Measurements from ENCODE around the gene DCUN1D1.
A peak's percentile ranks its signal among the peaks of the same experiment; 100 is the strongest.

The DCUN1D1 gene

DNA sequence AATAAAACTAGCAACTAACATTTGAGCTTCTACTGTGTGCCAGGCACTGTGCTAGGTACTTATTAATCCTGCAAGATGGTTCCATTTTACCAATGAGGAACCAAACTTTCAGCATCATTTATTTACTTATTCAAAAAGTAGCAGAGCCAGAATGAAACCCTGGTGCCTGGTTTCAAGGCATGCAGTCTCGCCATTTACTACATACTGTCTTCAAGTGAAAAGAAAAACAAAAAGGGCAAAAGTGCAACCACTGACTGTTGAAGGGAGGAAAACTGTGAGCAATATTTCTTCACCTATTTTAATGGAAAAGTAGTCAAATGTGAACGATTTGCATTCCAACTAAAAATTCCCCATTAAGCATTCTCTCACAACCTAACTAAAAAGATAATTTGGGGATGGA lies 8.7 kb downstream of the DCUN1D1 start:
- no peak for DNase-seq

DNA sequence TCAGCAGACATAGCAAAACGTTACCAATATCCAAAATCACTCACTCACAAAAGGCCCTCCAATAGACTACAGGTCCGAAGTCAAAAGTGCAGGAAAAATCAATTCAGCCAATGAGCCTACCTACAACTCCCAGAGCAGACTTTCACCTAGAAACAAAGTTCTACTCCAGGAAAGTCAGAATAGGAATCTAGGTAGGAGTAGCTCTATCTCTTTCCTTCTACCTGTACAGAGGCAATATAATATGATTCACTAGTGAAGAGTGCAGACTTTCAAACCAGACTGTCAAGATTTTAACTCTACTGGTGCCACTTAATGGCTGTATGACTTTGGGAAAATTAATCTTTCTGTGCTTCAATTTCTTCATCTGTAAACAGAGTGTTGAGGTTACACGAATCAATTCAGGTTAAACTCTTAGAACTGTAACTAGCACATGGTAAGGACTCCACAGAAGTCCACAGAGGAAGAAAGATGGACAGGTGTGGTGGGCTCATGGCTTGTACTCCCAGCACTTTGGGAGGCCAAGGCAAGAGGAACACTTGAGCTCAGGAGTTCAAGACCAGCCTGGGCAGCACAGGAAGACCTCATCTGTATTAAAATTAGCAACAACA lies 9.4 kb downstream of the DCUN1D1 start:
- no peak for DNase-seq

DNA sequence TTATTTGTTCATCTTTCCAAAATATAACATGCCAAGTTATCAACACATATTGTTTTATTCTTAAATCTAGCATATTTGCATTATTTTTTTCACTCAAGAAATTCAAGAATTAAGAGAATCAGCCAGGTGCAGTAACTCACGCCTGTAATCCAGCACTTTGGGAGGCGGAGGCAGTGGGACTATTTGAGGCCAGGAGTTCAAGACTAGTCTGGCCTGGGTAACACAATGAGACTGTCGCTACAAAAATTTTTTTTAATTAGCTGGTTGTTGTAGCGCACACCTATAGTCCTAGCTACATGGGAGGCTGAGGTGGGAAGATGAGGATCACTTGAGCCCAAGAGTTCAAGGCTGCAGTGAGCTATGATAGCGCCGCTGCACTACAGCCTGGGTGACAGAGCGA lies 10.5 kb downstream of the DCUN1D1 start:
- DNase-seq, result no peak

DNA sequence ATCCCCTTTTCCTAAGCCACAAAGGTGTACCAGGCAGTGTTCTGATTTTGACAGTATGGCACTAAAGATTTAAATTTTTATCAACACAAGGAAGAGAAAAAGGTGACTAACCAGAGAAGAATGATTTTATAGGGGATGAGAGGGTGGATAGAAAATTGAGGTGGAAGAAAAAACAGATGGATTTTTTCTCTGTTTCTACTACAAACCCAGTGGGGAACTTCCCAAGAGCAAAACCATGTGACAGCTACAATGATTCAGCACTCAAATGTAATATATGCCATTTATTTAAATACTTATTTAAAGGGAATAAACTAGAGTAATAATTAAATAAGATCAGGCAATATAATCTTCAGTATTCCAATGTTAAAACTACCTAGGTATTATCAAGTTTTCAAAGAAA lies 11.1 kb downstream of the DCUN1D1 start:
- DNase-seq, result no peak

DNA sequence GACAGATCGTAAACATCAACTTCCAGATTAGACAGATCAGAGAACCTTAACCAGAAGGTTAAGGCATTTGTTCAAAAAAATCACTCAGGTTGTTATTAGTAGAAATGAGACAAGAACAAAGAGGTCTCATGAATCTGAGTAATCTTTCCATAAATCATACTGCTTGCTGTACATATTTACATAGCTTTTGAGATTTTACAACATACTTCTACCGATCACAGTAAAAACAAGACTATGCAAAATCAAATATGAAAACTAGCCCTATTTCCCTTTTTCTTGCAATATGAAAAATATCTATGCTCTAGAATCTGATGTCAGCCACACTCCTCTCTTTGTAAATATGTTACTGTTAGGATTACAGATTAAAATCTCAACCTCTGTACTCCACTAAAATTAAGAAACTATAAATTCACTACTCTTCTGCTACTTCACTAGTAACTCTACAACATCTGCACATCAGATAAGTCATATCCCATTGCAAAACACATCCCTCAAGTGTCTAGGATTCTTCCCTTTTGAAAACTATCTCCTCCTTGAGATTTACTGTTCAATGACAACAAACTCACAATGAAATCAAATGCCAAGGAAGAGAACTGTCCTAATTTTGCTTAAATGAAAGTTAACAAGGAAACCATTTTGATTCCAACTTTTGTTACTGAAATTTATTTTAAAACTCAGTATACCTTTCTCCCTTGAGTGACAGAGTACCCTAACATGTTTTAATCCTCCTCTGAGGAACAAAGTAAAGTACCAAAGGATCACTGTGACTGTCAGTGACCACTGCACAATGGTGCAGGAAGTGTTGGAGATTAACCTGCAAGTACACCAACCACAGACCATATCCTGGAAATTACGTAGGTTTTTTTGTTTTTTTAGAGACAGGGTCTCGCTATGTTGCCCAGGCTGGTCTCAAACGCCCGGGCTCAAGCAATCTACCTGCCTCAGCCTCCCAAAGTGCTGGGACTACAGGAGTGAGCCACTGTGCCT lies 12.8 kb downstream of the DCUN1D1 start:
- peak in 1 of 2 donors; percentile 33 for DNase-seq

DNA sequence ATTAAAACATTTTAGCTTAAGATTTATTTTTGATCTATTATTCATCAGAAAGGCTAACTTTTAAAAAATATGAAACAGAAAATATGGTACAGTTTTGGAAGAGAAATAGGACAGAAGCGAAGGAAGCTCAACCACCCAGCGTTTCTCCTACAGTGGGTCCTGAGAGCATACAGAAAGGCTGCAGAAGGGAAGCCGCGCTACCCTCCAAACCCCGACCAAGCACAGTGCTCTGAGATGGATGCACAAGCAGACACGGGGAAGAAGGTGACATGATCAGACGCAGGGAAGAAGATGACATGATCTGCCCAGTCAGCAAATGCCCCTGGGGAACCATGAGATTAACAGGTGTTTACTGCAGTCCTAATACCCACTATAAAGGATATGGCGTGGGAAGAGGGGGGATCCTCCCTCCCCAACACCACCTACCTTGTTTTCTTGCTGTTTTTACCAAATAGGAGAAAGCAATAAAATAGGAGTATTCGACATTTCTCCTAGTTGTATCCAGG lies 14.4 kb downstream of the DCUN1D1 start:
- DNase-seq, result no peak

DNA sequence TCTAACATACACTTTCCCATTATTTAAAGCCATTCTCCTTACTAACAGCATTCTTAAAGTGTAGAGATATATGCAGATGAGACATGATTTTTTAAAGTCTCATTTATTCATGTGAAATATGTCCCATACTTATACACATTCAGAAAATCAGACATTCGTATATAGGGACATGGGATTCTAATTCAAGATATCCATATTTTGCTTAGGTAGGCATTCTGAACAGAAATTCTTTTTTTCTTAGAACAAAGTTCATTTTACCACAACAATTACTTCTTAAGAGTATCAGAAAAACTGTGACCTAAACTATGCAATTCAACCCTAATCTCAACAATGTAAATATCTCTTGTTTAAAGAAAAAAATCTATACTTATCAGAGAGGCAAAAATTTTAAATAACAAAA lies 16.2 kb downstream of the DCUN1D1 start:
- no peak for DNase-seq

DNA sequence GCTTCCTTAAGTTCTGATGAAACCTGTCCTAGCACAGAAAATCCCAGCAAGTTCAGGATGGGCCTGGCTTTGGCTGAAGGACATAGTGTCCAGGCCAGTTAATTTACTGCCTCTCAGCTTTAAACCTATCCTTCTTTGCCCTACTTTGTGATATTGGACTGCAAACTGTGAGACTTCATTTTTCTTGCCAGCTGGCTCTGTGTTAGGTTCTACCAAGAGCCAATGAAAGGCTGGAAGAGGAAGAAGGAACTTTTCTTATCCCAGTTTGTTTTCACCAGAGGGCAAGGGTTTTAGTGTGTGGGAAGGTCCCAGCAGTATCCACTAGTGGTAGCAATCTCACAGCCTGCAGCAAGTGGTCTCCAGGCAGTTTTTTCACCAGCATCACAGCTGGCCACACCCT lies 18.2 kb downstream of the DCUN1D1 start:
- DNase-seq, result no peak

DNA sequence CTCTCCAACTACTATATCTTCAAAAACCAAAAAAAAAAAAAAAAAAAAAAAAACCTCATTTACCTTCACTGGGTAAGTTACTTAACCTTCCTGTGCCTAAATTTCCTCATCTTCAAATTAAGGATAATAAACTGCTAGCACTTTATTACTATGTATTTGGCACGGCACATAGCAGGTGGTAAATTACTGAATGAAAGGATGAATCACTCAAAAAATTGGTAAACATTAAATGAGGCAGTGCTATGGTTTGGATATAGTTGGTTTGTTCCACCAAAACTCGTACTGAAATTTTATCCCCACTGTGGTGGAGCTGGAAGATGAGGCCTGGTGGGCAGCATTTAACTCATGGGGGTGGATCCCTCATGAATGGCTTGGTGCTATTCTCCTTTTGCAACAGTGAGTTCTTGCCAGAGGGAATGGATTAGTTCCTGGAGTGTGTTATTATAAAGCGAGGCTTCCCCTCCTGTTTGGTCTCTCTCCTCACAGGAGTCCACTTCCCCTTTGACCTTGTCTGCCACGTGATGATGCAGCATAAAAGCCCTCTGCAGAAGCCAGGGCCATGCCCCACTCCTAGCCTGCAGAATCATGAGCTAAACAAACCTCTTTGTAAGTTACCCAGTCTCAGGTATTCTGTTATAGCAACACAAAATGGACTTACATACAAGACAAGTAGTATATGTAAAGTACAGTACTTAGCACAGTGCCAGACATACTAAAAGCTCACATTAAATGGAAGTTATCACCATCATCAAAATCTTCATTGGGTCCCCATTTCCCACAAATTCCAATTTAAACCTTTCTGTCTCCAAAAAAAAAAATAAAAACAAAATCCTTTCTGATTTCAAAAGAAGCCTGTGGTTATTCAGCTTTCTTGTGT lies 20.6 kb downstream of the DCUN1D1 start:
- DNase-seq, result no peak

DNA sequence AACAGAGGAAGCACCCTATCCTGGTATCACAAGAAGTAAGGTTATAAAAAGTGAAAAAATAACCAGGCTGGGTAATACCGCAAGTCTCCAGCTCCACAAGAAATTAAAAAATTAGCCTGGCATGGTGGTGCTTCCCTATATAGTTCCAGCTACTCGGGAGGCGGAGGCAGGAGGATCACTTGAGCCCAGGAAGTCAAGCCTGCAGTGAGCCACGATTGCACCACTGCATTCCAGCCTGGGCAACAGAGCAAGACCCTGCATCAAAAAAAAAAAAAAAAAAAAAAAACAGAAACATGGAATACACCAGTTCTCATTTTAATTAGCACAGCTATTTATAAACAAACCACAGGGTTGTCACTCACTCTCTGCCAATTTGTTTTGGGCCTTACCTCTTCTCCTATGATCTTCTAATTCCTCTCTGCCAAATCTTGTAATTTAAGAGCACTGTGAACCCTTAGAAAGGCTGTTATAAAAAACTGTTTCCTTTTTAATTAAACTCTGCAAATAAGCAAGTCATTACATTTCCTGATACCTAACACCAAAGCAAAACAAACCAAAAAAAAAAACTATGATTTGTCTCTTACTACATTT lies 22.6 kb downstream of the DCUN1D1 start:
- no peak for DNase-seq

DNA sequence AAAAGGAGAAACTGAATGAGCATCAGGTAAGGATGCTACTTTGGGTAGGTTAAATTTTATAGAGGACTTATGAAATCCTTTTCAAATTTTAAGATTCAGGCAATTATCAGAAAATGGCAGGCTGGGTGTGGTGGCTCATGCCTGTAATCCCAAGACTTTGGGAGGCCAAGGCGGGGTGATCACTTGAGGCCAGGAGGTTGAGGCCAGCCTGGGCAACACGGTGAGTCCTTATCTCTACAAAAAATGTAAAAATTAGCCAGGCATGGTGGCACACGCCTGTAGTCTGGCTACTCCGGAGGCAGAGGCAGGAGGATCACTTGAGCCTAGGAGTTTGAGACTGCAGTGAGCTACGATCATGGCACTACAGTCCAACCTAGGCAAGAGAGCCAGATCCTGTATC lies 23.1 kb downstream of the DCUN1D1 start:
- DNase-seq, result no peak

DNA sequence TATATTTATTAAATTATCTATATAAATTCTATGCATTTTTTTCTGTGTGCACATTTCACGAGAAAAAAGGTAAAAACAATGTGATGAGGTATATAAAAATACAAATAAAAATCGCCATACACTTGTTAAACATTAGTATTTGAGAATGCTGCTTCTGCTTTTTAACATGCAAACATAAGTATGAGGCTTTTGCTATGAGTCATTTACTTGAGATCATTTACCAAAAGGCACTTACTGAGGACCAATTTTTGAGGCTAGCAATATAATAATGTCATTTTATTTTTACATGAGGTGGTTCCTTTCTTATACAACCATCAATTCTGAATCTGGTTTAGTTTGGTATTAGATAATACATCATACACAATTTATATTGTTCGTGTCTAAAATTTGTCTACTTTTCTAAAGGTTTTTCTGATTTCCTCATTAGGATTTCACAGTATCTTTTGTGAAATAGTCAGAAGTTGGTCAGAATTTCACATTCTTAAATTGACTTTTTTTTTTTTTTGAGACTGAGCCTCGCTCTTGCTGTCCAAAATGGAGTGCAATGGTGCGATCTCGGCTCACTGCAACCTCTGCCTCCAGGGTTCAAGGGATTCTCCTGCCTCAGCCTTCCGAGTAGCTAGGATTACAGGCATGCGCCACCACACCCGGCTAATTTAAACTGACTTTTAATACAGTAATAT lies 25.6 kb downstream of the DCUN1D1 start:
- no peak for DNase-seq

DNA sequence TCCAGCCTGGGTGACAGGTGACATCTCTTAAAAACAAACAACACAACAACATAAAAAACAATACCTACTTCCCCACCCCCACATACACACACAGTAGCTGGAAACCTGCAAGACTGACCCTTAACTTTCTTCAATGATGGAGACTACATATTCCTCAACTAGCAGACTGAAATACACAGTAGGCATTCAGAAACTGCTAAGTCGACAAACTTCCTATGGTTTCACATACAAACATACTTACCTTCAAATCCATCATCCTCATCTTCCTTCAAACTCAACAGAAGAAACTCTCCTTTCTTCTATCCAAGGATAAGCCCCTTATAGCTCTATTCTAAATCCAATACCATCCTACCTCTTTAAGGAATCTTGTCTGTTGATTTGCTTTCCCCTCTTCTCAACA lies 30.6 kb downstream of the DCUN1D1 start:
- DNase-seq, result no peak

DNA sequence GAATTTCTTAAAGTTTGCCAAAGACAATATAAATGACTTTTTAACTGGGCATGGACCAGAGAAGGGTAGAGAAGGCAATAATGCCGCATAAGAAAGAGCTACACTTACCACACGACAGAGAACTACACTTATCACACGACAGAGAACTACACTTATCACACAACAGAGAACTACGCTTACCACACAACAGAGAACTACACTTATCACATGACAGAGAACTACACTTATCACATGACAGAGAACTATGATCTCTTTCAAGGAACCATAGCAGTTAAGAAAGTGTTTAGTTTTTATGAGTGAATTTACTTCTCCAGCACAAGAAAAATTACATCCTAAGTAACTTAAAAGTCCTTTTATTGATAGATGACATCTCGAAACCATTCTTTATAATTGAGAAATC lies 32.0 kb downstream of the DCUN1D1 start:
- no peak for DNase-seq

DNA sequence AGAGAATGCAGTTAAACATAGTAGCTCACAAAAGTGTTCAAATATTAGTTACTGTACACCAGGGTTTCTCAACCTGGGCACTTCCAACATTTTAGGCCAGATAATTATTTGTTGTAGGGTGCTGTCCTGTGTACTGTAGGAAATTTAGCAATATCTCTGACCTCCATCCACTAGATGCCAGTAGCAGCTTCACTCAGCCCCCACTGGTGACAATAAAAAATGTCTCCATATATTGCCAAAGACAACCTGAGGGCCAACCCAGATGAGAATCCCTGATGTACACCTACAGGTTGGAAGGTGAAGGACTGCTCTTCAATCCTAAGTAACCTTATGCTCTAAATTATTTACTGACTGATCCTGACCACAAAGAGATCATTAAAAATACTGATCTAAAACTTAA lies 32.5 kb downstream of the DCUN1D1 start:
- no peak for DNase-seq

DNA sequence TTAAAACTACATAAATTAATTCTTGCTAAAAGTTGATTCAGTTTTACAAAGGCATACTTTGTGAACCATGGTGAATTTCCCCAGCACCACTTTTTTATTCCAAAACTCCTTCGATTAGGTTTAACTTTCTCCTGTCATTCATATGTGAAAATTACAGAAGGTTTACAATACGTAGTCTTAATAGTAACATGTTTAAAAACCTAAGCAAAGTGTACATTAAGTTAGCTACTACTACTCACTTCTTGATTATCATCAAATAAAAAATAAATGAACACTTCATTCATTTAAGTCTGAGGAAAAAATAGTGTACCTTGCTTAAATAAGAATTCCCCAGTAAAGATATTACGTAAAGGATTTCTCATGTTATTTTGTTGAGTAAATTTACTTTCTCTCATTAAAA lies 38.6 kb downstream of the DCUN1D1 start:
- DNase-seq, result no peak

DNA sequence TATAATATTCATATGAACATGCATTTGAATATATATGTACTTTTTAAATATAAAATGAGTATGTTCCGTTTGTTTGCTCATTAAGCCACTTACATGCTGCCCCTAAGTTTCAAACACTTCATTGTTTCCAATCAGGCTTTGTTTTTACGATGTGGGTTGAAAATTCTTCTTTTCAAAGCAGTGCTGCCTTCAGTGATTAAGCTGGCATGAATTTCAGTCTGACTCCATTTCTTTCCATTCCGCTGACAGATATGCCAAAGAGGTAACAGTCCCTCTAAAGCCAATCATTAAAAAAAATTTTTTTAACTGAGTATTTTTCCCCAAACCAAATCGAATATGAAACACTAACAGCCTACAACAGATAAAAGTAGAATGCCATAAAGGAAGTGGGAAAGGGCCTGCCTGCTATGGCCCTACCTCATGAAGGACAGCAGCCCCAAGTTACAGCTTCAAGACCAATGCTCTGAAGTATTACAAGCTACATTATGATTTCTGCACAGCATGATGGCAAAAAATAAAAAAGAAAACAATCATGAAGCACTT lies 40.0 kb downstream of the DCUN1D1 start:
- no peak for DNase-seq

DNA sequence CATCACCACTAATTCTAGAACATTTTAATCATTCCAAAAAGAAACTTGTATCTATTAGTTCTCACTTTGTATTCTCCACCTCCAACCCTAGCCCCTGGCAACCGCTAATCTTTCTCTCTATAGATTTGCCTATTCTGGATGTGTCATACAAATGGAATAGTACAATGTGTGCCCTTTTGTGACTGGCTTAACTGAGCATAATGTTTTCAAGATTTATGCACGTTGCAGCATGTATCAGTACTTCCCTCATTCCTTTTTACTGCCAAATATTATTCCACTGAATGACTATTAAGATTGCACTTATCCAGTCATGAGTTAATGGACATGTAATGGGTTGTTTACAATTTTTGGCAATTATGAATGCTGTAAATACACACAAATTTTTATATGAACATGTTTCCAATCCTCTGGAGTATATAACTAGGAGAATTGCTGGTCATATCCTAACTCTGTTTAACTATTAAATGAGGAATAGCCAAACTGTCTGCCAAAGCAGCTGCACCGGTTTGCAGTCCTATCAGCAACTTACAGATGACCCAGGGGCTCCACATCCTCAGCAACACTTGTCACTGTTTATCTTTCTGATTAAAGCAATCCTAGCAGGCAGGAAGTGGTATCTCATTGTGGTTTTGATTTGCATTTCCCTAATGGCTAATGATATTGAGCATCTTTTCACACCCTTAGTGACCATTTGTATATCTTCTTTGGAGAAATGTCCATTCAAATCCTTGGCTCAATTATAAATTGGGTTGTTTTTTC lies 42.9 kb downstream of the DCUN1D1 start:
- DNase-seq, result peak in 1 of 2 donors; percentile 17

DNA sequence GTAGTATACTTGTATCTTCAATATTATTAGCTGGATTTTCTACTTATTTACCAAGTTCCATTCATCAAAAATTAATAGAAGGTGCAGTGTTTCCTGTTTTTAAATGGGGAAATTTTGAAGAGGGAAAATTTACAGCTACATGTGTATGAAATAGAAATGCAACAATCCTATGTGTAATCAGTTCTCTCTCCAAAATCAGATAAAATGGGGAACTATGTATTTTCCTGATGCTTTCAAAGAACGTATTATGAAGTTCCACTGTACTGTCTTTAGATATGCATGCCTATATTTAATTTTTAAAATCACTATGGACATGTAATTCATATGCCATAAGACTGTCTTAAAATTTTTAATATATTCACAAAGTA lies 43.4 kb downstream of the DCUN1D1 start:
- DNase-seq, result no peak

DNA sequence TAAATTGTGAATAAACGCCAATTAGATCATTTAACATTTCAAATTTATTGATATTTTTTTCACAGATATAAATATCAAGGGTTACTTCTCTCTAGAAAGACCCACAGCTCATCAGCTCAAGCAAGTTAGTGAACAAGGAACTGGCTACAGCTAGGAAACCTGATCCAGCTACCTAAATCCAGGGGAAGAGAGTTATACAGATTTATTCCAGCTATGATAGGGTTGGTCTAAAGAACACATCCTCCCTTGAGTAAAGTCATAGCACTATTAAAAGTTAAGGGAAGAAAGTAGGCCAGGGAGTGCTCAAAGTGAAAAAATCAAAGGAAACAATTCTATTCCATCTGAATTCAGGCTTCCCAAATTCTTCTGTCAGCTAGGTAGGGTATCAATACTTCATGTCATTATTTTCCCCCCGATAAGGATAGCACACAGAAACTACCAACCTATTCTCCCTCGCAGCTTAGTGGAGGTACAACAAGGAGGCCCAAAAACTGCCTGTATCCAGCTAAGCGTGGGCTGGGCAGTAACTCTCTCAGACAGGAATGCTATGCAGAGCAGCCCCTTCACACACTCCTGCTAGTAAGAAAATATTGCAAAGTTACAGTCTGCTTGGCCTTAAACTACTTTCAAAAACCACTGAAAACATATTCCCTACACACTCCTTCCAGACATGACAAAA lies 44.0 kb downstream of the DCUN1D1 start:
- no peak for DNase-seq

DNA sequence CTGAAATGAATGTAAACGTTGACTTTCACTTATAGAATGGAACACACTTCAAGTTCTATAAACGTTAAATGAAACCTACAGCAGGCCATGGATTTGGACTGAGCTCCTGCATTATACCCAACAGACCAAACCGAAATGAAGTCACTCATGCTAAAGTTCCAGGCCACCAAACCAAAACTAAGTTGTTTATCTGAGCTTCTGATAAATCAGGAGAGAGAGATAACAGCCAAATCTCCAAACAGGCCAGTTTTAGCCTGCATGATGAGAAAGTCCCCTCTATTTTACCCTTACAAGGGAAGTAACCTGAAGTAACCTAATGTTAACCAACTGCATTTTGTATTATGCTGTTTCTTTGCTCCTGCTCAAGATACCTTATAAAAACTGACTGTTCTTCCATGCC lies 44.5 kb downstream of the DCUN1D1 start:
- DNase-seq, result no peak

All from CD4-positive, alpha-beta T cell treated with Interleukin-4 for 1 hour (primary cell).